Activated T-cell treated with anti-CD3 and anti-CD28 coated beads, Interleukin-2, amount 50 U/mL, for 24 hours (primary cell): Measurements from ENCODE around the gene ABHD15.

Experiments
- DNase-seq: peaks from one replicate; pipeline ENCODE4 v3.0.0-alpha.2; 2020
- H3K27ac Mint-ChIP-seq: 2 replicates; pipeline ENCODE4 v1.8.0; 2020; ENCODE audit warnings: mild to moderate bottlenecking, mixed read lengths
- H3K27me3 Mint-ChIP-seq: 2 replicates; pipeline ENCODE4 v1.8.0; 2020; ENCODE audit warnings: mixed read lengths
- H3K36me3 Mint-ChIP-seq: 2 replicates; pipeline ENCODE4 v1.8.0; 2020; ENCODE audit warnings: low read depth, mixed read lengths
- H3K4me1 Mint-ChIP-seq: 2 replicates; pipeline ENCODE4 v1.8.0; 2020; ENCODE audit warnings: low read depth, mixed read lengths
- H3K4me3 Mint-ChIP-seq: 2 replicates; pipeline ENCODE4 v1.8.0; 2020; ENCODE audit warnings: mild to moderate bottlenecking, moderate library complexity, mixed read lengths
- H3K9me3 Mint-ChIP-seq: 2 replicates; pipeline ENCODE4 v1.8.0; 2020; ENCODE audit warnings: mixed read lengths

Gene ABHD15

GRCh38 chr17:29579866-29580771 lies 13.3 kb upstream of the ABHD15 start:
- Mint-ChIP-seq H3K36me3 (peaks cover 92% of the 10 kb centered on the region), H3K4me3 (no peak overlapping the region), H3K9me3 (no peaks in the 10 kb centered on the region), H3K27ac (peak overlapping the region; percentile 83), H3K27me3 (no peaks in the 10 kb centered on the region), H3K4me1 (peaks cover 34% of the 10 kb centered on the region)
- peak; percentile 92 for DNase-seq

- peaks cover 100% of the 10 kb centered on the region for H3K36me3 Mint-ChIP-seq
- H3K9me3 Mint-ChIP-seq, result no peaks in the 10 kb centered on the region
These were observed 12.0 kb upstream of the ABHD15 start for GRCh38 chr17:29578626-29579485.

GRCh38 chr17:29577385-29578211 lies 10.8 kb upstream of the ABHD15 start:
- no peak overlapping the region for H3K4me3 Mint-ChIP-seq
- H3K9me3 Mint-ChIP-seq, result no peaks in the 10 kb centered on the region
- H3K27ac Mint-ChIP-seq, result no peak overlapping the region
- peaks cover 96% of the 10 kb centered on the region for H3K36me3 Mint-ChIP-seq
- peaks cover 31% of the 10 kb centered on the region for H3K4me1 Mint-ChIP-seq
- no peaks in the 10 kb centered on the region for H3K27me3 Mint-ChIP-seq
- DNase-seq, result no peak

More at GRCh38 chr17:29578626-29579485, 12.0 kb upstream of the ABHD15 start:
- Mint-ChIP-seq H3K4me3 (no peak overlapping the region), H3K27me3 (no peaks in the 10 kb centered on the region), H3K4me1 (peaks cover 25% of the 10 kb centered on the region), H3K27ac (peak overlapping the region; percentile 27)
- no peak for DNase-seq

GRCh38 chr17:29577001-29577370 lies 10.1 kb upstream of the ABHD15 start:
- Mint-ChIP-seq H3K4me3 (no peak overlapping the region), H3K27me3 (no peaks in the 10 kb centered on the region), H3K4me1 (peaks cover 27% of the 10 kb centered on the region), H3K27ac (no peak overlapping the region), H3K36me3 (peaks cover 90% of the 10 kb centered on the region), H3K9me3 (no peaks in the 10 kb centered on the region)
- no peak for DNase-seq

GRCh38 chr17:29576214-29577000 lies 9.6 kb upstream of the ABHD15 start:
- Mint-ChIP-seq H3K9me3 (no peaks in the 10 kb centered on the region), H3K27me3 (no peaks in the 10 kb centered on the region), H3K36me3 (peaks cover 84% of the 10 kb centered on the region), H3K4me3 (no peak overlapping the region), H3K27ac (no peak overlapping the region), H3K4me1 (peaks cover 27% of the 10 kb centered on the region)
- no peak for DNase-seq

DNA sequence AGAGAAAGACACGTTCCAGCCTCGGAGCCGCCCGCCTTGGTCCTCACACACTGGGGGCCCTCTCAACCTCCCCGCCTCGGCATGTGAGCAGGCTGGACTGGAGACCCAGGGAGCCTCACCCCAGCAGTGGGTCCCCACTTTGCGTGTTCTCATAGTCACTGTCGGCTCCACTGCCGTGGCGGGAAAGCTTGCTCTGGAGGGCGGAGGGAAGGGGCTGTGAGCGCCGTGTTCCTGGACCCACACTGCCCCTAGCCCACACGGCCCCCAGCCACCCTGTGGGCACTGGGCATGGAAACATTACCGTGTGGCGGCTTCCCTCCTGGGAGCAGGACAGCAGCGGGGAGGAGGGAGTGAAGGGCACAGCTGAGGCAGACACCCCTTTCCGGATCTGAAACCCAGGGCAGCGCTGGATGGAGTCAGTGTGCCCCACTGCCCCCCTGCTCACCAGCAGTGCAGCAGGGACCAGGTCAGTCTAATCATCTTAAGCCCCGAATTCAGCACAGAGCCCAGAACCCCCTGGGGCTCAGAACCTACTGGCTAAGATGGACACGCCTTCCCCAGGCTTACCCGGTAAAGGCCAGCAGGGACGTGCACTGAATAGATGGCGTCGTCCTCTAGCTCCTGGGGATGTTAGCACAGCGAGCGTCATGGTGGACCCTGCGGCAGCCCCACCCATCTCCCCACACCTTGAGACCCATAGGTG lies 8.8 kb upstream of the ABHD15 start:
- Mint-ChIP-seq H3K36me3 (peaks cover 79% of the 10 kb centered on the region), H3K27ac (peak overlapping the region; percentile 34), H3K4me1 (peaks cover 24% of the 10 kb centered on the region), H3K9me3 (no peaks in the 10 kb centered on the region), H3K27me3 (no peaks in the 10 kb centered on the region), H3K4me3 (no peak overlapping the region)
- no peak for DNase-seq

DNA sequence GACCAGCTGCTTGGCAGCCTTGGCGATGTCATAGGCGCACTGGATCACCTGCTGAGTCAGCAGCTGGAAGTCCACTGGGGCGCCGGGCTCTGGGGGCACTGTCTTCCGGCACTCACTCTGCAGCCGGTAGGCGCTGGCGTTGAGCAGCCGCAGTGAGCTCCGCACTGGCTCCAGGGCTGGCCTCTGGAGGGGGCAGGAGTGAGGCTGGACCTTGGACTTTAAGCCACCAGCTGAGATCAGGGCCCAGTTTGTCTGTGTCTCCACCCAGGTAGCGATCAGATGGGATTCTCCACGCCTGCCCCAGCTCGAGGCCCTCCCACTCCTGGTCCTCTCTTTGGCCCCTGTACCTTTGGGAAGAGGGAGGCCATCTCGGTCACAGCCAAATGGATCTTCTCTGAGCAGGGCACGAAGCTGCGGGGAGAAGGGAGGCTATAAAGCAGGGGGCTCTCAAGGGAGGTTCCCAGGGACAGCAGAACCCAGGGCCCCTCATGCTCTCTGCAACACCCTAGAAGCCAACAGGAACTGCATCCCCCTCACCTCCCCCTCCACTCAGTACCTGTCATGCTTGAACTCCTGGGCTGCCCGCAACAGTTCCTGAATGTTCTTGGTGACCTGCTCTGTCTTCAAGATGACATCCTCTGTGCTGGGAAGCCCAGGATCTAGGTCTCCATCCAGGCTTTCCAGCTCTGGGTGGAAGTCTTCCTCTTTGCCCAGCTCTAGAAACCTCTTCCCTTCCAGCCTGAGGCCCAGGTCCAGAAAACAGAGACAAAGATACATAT lies 8.1 kb upstream of the ABHD15 start:
- peaks cover 19% of the 10 kb centered on the region for H3K4me1 Mint-ChIP-seq
- no peak overlapping the region for H3K4me3 Mint-ChIP-seq
- H3K27me3 Mint-ChIP-seq, result no peaks in the 10 kb centered on the region
- DNase-seq, result peak; percentile 20
- H3K36me3 Mint-ChIP-seq, result peaks cover 74% of the 10 kb centered on the region
- H3K27ac Mint-ChIP-seq, result peak overlapping the region; percentile 34
- H3K9me3 Mint-ChIP-seq, result no peaks in the 10 kb centered on the region

DNA sequence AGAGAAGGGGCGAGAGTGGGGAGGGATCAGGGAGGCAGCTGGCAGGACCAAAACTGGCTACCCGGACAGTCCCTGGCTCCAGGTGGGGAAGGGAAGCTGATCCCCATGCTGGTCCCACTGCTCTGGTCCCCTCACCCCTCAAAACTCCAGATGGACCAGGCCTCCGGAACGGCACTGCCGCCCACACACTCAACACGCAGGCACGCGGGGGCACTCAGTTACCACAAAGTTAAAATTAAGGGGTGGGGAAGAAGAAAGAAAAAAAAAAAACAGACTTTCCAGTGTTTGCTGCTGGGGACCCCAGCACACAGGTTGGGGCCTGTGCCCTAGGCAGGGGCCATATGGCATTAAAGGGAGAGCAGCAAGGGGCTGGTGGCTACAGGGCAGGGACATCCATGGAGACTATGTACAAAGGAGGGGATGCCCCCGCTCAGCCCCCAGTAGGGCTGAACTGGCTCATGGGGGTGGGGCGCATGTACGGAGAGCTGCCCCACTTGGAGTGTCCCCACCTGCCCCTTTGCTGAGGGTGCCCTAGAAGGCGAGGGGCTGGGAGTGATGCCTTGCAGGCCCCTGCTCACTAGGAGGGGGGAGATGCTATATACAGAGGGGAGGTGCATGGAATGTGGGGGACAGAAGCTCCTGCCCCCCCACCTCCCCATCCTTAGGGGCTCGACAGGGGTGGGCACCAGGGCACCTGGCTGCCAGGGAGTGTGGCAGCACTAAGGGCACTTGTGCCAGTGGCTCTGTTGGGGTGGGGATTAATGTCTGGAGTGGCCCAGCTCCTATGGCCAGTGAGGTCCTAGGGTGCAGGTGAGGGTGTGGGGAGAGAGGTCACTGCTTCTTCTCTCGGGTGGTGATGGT lies 7.3 kb upstream of the ABHD15 start:
- peak overlapping the region; percentile 55 for H3K27ac Mint-ChIP-seq
- no peaks in the 10 kb centered on the region for H3K9me3 Mint-ChIP-seq
- H3K36me3 Mint-ChIP-seq, result peaks cover 66% of the 10 kb centered on the region
- no peak overlapping the region for H3K4me3 Mint-ChIP-seq
- DNase-seq, result no peak
- peaks cover 21% of the 10 kb centered on the region for H3K4me1 Mint-ChIP-seq
- no peaks in the 10 kb centered on the region for H3K27me3 Mint-ChIP-seq

- peaks cover 62% of the 10 kb centered on the region for H3K36me3 Mint-ChIP-seq
- DNase-seq, result no peak
- no peak overlapping the region for H3K4me3 Mint-ChIP-seq
- H3K27ac Mint-ChIP-seq, result peak overlapping the region; percentile 55
- H3K4me1 Mint-ChIP-seq, result peaks cover 23% of the 10 kb centered on the region
- H3K9me3 Mint-ChIP-seq, result no peaks in the 10 kb centered on the region
- H3K27me3 Mint-ChIP-seq, result no peaks in the 10 kb centered on the region
These were observed 6.7 kb upstream of the ABHD15 start for GRCh38 chr17:29573558-29573869.

- Mint-ChIP-seq H3K4me1 (peaks cover 25% of the 10 kb centered on the region), H3K27me3 (no peaks in the 10 kb centered on the region), H3K9me3 (no peaks in the 10 kb centered on the region), H3K4me3 (no peak overlapping the region), H3K36me3 (peaks cover 58% of the 10 kb centered on the region), H3K27ac (peak overlapping the region; percentile 55)
- DNase-seq, result peak; percentile 79
These were observed 6.1 kb upstream of the ABHD15 start for GRCh38 chr17:29572691-29573557.

- H3K36me3 Mint-ChIP-seq, result peaks cover 53% of the 10 kb centered on the region
- peak; percentile 44 for DNase-seq
- H3K4me3 Mint-ChIP-seq, result no peak overlapping the region
- no peaks in the 10 kb centered on the region for H3K9me3 Mint-ChIP-seq
- peak overlapping the region; percentile 59 for H3K27ac Mint-ChIP-seq
- H3K4me1 Mint-ChIP-seq, result peaks cover 27% of the 10 kb centered on the region
- no peaks in the 10 kb centered on the region for H3K27me3 Mint-ChIP-seq
These were observed 5.2 kb upstream of the ABHD15 start for GRCh38 chr17:29571883-29572681.
